Esophagus muscularis mucosa (tissue), 4 donors: ENCODE data around the gene DNAJC5. TPM values are rescaled to one million over a fixed set of nuclear protein-coding genes. Genes with fewer than 3 reads are reported as not detected.

Experiments
- DNase-seq: peaks from one replicate; pipeline ENCODE4 v3.0.0-alpha.2; 2017; ENCODE audit errors: extremely low spot score
- H3K27ac ChIP-seq, 4 donors: fragments of 200-600 bp; sonication (generic); replicated peaks in 1 of 4; 1 replicate in 3 of 4; 2 replicates in 1 of 4; pipeline ENCODE4 v1.5.1; 2016 to 2019; ENCODE audit warnings: mild to moderate bottlenecking in 1 of 4
- H3K27me3 ChIP-seq, 4 donors: fragments of 200-600 bp; sonication (generic); one replicate each; pipeline versions ENCODE4 v1.5.1 to v1.6.0; 2016 to 2019
- H3K36me3 ChIP-seq, 4 donors: fragments of 200-600 bp; sonication (generic); one replicate each; pipeline ENCODE4 v1.5.1; 2016 to 2019
- H3K4me1 ChIP-seq, 4 donors: fragments of 200-600 bp; sonication (generic); one replicate each; pipeline ENCODE4 v1.5.1; 2016 to 2019
- H3K4me3 ChIP-seq, 4 donors: fragments of 200-600 bp; sonication (generic); 1 replicate in 2 of 4; 2 replicates in 2 of 4; pipeline ENCODE4 v1.5.1; 2016 to 2019; ENCODE audit warnings: mild to moderate bottlenecking in 4 of 4, moderate library complexity in 1 of 4
- H3K9me3 ChIP-seq, 4 donors: fragments of 200-600 bp; sonication (generic); 1 replicate in 3 of 4; 2 replicates in 1 of 4; pipeline ENCODE4 v1.5.1; 2016 to 2019
- EP300 ChIP-seq: sonication (generic); formaldehyde crosslinking; IDR thresholded peaks from one replicate; pipeline ENCODE4 v1.6.1; 2017; ENCODE audit warnings: antibody characterized with exemption
- POLR2A ChIP-seq: fragments of 450-650 bp; IDR thresholded peaks from one replicate; pipeline ENCODE4 v1.6.1; 2017; ENCODE audit warnings: antibody characterized with exemption, moderate library complexity, mild to moderate bottlenecking, low read depth
- POLR2AphosphoS5 ChIP-seq, 2 donors: sonication (generic); formaldehyde crosslinking; IDR thresholded peaks; one replicate each; pipeline ENCODE4 v1.6.1; 2017; ENCODE audit warnings: antibody characterized with exemption in 2 of 2
- WGBS: methylation state at CpG from one replicate; pipeline ENCODE4 v1.1.5; 2018; 5-methylcytosine and 5-hydroxymethylcytosine counted together
- intact Hi-C: fragments of 100-400 bp; cut with DNase I; formaldehyde crosslinking; loops from one replicate; pipeline ENCODE4 v1.15.1; 2023
- total RNA-seq, 4 donors: library from RNA; depleted of rRNA; stranded (reverse); fragments of >200 nt; gene quantifications; one replicate each; pipeline versions ENCODE4 v1.1.0 to v1.2.1, GENCODE V29; 2016
- TF ChIP-seq, protein P1 (sequence below), 3 experiments: fragments of 200-600 bp in 2 of 3; fragments of 450-650 bp in 1 of 3; sonication (generic) in 2 of 3; IDR thresholded peaks; one replicate each; pipeline ENCODE4 v1.5.1; 2017 to 2019; ENCODE audit warnings: antibody characterized with exemption in 3 of 3, mild to moderate bottlenecking in 2 of 3, moderate library complexity in 1 of 3

DNAJC5 gene
- total RNA-seq, 4 donors from 2014 or later: 39.5 to 64.9 (median 53.1) TPM

DNA sequence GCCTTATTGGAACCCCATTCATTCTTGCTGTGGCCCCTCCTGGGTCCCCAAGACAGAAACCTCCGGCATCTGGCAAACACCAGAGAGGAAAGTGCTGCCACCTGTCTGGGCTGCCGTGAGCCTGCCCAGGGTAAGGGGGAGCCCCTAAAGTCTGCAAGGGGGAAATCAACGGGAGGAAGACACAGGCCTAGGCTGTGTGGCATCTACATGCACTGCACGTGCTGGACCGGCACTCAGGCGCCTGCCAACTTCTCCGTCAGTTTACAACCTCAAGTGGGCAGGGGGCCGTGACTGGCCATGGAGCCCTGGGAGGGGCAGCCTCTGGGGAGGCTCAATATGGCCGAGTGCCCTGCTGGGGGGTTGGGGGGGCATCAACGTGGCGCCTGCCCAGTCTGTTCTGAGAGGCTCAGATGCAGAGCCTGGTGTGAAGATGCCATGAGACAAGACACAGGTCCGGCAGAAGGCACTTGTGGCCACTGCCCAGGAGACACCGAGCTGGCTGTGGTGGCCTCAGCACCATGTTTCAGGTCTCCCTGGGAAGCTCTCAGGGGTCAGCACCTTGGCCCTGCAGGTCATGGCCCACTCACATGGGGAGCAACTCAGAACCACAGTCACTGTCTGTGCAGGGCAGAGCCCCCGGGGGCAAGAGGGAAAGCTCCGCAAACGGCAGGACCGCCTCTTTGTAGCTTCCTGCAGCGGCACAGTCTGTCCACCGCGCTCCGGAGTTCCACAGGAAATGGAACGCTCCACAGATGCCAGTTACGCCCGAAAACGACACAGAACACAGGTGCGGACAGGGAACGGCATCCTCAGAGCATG lies 52.9 kb downstream of the DNAJC5 start:
- Histone ChIP-seq H3K9me3 (no peaks in the 10 kb centered on the region), H3K27me3 (no peaks in the 10 kb centered on the region), H3K36me3 (peaks cover 28 to 42% (median 38%) of the 10 kb centered on the region in 4 donors), H3K4me3 (peak overlapping the region in 3 of 4 donors; percentile 19 to 43 (median 28)), H3K4me1 (peaks cover 77 to 88% (median 83%) of the 10 kb centered on the region in 4 donors), H3K27ac (peak overlapping the region; percentile 86 to 93 (median 88))
- no peak for DNase-seq
- intact Hi-C loops: no loop called here
- TF ChIP-seq POLR2AphosphoS5 (IDR thresholded peaks at IDR 0.05) (peak; percentile 22 to 55), EP300 (no peak)
- WGBS: 12% methylated on average over 21 of the region's 27 CpGs

DNA sequence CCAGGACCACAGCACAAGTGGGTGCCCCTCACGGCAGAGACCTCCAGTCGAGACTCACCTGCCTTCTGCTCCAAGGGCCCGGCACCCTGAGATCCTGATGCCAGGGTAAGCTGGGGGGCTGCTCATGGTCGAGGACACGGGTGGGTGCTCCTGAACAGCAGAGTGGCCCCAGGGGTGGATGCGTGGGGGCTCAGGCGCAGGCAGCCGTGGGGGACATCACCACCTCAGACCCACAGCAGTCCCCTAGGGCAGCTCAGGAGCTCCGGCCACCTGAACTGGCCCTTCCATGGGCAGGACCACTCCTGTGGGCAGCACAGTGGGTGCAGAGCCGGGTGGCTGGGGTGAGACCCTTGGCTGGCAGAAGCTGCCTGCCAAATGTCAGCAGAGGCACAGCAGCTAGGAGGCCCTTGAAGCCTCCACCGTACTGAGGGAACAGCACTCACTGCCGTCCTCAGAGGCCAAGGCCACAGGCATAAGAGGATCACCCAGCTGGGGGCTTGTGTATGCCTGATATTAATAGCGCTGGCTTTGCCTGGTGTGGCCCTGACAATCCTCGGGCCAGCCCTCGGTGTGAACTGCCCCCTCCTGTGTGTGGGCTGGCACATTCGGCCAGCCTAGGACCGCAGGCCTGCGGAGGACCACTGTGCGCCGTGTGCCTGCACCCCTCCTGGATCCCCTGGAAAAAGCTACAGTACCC lies 55.9 kb downstream of the DNAJC5 start:
- Histone ChIP-seq H3K36me3 (peaks cover 4 to 18% (median 8%) of the 10 kb centered on the region in 4 donors), H3K4me1 (peaks cover 92 to 99% (median 92%) of the 10 kb centered on the region in 4 donors), H3K27me3 (no peaks in the 10 kb centered on the region), H3K9me3 (no peaks in the 10 kb centered on the region), H3K27ac (peak overlapping the region; percentile 86 to 93 (median 88)), H3K4me3 (peak overlapping the region; percentile 5 to 37 (median 26))
- WGBS: 70% methylated on average over 2 of the region's 20 CpGs
- intact Hi-C loops: no loop called here
- DNase-seq: no peak
- no peak for TF ChIP-seq POLR2AphosphoS5 (IDR thresholded peaks at IDR 0.05)
- no peak for TF ChIP-seq POLR2A
- no peak for TF ChIP-seq EP300
- TF ChIP-seq, protein P1, sequence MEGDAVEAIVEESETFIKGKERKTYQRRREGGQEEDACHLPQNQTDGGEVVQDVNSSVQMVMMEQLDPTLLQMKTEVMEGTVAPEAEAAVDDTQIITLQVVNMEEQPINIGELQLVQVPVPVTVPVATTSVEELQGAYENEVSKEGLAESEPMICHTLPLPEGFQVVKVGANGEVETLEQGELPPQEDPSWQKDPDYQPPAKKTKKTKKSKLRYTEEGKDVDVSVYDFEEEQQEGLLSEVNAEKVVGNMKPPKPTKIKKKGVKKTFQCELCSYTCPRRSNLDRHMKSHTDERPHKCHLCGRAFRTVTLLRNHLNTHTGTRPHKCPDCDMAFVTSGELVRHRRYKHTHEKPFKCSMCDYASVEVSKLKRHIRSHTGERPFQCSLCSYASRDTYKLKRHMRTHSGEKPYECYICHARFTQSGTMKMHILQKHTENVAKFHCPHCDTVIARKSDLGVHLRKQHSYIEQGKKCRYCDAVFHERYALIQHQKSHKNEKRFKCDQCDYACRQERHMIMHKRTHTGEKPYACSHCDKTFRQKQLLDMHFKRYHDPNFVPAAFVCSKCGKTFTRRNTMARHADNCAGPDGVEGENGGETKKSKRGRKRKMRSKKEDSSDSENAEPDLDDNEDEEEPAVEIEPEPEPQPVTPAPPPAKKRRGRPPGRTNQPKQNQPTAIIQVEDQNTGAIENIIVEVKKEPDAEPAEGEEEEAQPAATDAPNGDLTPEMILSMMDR (IDR thresholded peaks at IDR 0.05): no peak

DNA sequence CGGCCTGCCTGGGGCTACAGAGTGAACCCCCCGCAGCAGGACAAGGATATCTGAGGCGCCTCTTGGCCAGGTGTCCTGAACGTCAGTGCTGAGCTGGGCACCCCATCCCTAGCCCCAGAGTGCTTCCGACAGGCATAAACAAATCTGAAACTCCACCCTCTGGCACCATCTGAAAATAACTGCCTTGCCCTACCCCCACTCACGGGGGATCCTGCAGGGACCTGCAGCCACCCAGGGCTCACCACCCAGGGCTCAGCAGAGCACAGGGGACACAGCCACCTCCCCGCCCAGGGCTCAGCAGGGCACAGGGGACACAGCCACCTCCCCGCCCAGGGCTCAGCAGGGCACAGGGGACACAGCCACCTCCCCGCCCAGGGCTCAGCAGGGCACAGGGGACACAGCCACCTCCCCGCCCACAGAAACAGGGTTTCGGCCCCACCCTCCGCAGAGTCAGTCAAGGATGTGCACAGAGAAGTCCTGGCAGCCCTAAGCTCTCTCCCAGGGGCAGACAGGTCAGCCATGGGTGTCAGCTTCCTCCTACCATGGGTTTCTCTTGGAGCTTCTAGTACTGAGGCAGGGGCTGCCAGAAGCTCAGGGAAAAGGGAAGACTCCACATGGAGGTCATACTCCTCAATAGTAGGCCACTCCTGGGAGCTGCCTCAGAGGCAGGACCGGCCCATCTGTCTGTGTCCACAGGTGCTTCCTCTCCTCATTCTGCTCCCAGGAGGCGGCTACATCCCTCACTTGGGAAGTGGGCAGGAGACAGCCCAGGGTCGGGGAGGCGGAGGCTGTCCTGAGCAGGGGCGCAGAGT lies 56.7 kb downstream of the DNAJC5 start:
- Histone ChIP-seq H3K4me3 (peak overlapping the region; percentile 5 to 37 (median 26)), H3K27ac (peak overlapping the region; percentile 86 to 93 (median 88)), H3K27me3 (no peaks in the 10 kb centered on the region), H3K4me1 (peaks cover 87 to 92% (median 91%) of the 10 kb centered on the region in 4 donors), H3K9me3 (no peaks in the 10 kb centered on the region), H3K36me3 (peaks cover 0 to 11% (median under 1%) of the 10 kb centered on the region in 4 donors)
- DNase-seq: no peak
- intact Hi-C loops: no loop called here
- TF ChIP-seq POLR2AphosphoS5 (IDR thresholded peaks at IDR 0.05) (peak in 1 of 2 donors; percentile 36), EP300 (no peak)
- 41% methylated on average over 8 of the region's 17 CpGs for WGBS

DNA sequence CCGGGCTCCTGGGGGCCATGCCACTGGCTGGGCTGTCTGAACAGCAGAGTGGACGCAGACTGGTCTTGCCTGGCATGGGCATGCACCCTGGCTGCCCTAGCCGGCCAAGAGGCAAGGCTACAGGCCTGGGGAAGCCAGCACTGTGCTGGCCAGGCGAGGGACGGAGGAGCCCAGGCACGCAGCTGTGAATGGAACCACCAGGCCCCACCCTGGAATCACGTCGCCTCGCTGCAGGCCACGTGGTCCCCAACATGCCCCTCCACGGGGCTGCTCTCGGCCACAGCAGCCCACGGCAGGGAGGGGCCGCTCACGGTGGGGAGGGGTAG lies 57.2 kb downstream of the DNAJC5 start:
- no peak for DNase-seq
- Histone ChIP-seq H3K27me3 (no peaks in the 10 kb centered on the region), H3K4me1 (peaks cover 87 to 92% (median 91%) of the 10 kb centered on the region in 4 donors), H3K9me3 (no peaks in the 10 kb centered on the region), H3K4me3 (no peak overlapping the region), H3K27ac (peak overlapping the region; percentile 86 to 93 (median 88)), H3K36me3 (peaks cover 0 to 11% (median 0%) of the 10 kb centered on the region in 4 donors)
- 65% methylated on average over 10 of the region's 15 CpGs for WGBS
- TF ChIP-seq, protein P1 (IDR thresholded peaks at IDR 0.05): no peak
- TF ChIP-seq POLR2AphosphoS5 (IDR thresholded peaks at IDR 0.05): no peak
- no peak for TF ChIP-seq POLR2A
- no peak for TF ChIP-seq EP300
- intact Hi-C loops: no loop called here

DNA sequence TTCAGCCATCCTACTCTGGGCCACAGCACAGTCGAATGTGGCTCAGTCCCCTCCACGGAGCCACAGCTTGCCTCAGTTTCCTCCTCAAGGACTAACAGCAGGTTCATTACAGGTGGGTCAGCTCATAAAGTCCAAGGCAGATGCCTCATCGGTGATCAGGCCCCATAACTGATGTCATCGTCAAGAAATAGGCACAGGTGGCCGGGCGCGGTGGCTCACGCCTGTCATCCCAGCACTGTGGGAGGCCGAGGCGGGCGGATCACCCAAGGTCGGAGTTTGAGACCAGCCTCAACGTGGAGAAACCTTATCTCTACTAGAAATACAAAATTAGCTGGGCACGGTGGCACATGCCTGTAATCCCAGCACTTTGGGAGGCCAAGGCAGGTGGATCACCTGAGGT lies 57.8 kb downstream of the DNAJC5 start:
- TF ChIP-seq EP300 (no peak), POLR2A (no peak), POLR2AphosphoS5 (IDR thresholded peaks at IDR 0.05) (no peak)
- TF ChIP-seq, protein P1 (IDR thresholded peaks at IDR 0.05): no peak

More for the DNA sequence above, 57.8 kb downstream of the DNAJC5 start:
- 80% methylated on average over 1 of the region's 14 CpGs for WGBS
- H3K27me3 ChIP-seq: no peaks in the 10 kb centered on the region
- no peak for DNase-seq
- peaks cover 87 to 92% (median 91%) of the 10 kb centered on the region in 4 donors for H3K4me1 ChIP-seq
- H3K36me3 ChIP-seq: peaks cover 0 to 11% (median 0%) of the 10 kb centered on the region in 4 donors
- peak overlapping the region; percentile 86 to 93 (median 88) for H3K27ac ChIP-seq
- intact Hi-C loops: no loop called here
- no peak overlapping the region for H3K4me3 ChIP-seq
- no peaks in the 10 kb centered on the region for H3K9me3 ChIP-seq
